GM12801 (cell line): Measurements from ENCODE around the gene ZDHHC11B.
"Not testable (repeated sequence)": the region's sequence is repeated elsewhere in the genome, so short reads cannot be mapped to it uniquely, and the experiment has no call there.

Source experiments
- TF ChIP-seq, protein P1 (sequence below): IDR thresholded peaks from one replicate; pipeline ENCODE4 v1.5.1; 2011; ENCODE audit warnings: control low read depth; ENCODE audit not compliant: insufficient read length; ENCODE audit errors: extremely low read depth

The ZDHHC11B gene, protein sequence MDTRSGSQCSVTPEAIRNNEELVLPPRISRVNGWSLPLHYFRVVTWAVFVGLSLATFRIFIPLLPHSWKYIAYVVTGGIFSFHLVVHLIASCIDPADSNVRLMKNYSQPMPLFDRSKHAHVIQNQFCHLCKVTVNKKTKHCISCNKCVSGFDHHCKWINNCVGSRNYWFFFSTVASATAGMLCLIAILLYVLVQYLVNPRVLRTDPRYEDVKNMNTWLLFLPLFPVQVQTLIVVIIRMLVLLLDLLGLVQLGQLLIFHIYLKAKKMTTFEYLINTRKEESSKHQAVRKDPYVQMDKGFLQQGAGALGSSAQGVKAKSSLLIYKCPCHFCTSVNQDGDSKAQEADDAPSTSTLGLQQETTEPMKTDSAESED

DNA sequence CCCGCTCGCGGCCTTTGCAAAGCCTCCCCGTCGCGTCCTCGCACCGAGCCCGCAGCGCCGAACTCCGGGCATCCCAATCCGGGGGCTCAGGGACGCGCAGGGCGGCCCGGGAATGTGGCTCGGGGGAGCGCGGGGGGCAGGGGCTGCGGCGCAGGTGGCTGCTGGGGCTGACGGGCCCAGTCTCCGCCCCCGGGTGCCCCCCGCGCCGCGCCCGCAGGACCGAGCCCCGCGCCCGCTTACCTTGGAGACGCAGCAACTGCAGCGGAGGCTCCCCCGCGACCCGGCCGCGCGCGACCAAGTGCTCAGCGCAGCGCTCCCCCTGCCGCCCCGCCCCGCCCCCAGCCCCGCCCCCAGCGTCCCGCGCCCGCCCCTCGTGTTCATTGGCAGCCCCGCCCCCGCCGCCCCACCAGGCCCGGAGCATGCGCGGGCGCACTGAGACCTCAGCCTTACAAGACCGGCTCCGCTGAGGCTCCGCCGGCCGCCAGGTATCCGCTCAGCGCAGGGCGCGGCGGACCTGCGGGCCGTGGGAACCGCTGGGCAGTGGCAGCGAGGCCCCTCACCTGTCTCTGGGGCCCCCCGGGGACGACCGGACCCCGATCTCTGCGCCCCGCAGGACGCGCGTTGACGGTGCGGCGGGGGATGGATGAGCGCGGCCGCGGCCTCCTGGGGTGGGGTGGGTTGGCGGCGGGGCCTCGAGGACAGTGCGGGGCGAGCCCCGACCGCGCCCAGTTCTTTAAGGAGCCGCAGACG is at the start of gene ZDHHC11B:
Gene ZDHHC11B, minus strand, starts transcription at position 302 of the 750 bp plus-strand sequence. CDS start 17,810 bp downstream, outside the sequence.
- TF ChIP-seq, protein P1, sequence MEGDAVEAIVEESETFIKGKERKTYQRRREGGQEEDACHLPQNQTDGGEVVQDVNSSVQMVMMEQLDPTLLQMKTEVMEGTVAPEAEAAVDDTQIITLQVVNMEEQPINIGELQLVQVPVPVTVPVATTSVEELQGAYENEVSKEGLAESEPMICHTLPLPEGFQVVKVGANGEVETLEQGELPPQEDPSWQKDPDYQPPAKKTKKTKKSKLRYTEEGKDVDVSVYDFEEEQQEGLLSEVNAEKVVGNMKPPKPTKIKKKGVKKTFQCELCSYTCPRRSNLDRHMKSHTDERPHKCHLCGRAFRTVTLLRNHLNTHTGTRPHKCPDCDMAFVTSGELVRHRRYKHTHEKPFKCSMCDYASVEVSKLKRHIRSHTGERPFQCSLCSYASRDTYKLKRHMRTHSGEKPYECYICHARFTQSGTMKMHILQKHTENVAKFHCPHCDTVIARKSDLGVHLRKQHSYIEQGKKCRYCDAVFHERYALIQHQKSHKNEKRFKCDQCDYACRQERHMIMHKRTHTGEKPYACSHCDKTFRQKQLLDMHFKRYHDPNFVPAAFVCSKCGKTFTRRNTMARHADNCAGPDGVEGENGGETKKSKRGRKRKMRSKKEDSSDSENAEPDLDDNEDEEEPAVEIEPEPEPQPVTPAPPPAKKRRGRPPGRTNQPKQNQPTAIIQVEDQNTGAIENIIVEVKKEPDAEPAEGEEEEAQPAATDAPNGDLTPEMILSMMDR, result not testable (repeated sequence)

DNA sequence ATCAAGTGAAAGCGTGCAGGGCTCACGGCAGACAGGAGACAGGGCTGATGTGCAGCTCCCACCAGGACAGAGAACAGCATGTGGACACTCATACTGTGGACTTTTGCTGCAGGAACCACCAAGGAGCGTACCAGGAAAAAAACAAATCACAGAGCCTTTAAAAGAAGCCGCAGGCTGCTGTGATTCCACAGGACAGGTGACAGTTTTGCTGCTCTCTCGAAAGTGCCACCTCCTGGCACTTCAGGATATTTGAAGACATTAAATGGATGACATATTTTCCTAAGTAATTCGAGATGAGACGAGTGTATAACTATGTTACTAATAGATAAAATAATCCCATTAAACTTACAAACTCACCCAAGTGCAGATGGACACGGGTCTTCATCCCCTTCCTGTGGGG is 37.0 kb upstream of the ZDHHC11B start:
- TF ChIP-seq, protein P1, result no peak

DNA sequence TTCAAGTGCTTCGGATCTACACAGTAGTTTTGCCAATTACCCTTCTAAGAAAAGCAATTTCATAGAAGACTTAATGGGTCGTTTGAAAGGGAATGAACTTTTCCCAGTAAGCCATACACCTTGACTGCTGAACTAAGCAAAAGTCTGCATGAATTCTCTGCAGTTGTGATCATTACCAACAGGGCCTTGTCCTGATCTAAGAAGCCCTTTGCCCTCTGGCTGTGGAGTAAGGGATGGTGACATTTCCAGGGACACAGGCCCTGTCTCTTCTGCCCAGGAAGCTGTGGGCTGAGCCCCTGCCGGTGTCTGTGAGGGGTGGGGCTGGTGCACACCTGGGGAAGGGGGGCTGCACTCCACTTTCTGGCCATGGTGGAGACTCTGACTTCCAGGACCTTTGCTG is 35.7 kb upstream of the ZDHHC11B start:
- TF ChIP-seq, protein P1, result no peak

DNA sequence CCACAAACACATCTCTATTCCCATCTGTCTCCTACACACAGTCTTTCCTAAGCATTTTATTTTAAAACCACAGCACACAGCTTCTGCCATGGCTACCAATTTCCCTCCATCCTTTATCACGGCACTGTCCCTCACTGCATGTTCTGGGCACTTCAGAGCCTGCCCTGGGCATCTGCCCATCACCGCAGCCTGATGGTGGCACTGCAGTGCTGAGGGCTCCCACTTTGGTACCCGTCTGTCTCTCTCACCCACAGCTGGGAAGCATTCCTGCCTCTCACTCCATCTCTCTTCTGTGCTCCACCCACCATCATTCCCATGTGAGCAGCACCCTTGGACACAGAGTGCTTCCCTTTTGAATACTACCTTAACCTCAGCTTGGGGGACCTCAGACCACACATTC is 34.5 kb upstream of the ZDHHC11B start:
- TF ChIP-seq, protein P1, result no peak

DNA sequence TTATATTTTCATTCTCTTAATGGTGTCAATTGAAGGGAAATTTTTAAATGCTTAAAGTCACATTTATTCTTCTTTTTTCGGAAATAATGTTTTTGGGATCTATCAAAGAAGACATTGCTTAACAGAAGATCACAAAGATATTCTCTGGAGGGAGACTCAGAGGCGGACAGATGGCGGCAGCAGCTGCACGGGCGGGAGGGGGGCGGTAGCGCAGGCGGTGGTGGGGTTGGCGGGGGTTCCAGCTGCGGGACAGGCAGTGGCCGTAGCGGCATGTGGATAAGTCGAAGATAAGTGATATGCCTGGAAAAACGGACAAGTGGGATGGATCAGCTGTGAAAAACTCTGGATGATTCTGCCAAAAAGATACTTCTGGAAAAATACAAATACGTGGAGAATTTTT is 31.6 kb upstream of the ZDHHC11B start:
- TF ChIP-seq, protein P1, result no peak

DNA sequence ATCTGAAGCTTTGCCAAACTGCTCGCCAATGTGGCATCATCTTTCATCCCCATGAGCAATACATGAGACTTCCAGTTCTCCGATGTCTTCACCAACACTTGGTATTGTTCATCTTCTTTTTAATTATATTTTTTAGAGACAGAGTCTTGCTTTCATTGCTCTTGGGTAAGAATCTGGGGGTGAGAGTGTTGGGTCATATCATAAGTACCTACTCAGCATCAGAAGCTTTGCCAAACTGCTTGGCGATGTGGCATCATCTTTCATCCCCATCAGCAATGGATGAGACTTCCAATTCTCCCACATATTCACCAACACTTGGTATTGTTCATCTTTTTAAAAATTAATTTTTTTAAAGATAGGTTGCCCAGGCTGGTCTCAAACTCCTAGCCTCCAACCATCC is 30.9 kb upstream of the ZDHHC11B start:
- TF ChIP-seq, protein P1, result no peak

DNA sequence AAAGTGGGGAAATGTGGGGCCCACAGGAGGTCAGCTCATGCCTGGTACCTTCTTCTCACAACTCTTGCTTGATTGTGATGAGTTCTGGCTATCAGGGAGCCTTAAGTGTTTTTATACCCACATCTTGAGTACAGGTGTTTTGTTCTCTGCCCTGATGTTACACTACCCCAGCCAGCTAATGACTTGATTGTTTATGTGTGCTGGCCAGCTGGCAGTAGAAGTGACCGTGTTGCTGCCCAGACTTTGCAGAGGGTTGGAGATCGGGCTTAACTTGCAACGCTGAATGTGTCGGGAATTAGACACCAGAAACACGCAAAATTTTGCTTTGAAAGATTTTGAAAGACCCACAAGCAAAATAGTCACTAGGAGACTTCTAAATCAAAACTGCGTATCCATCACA is 16.9 kb upstream of the ZDHHC11B start:
- TF ChIP-seq, protein P1, result no peak
